ENCODE results near the gene DUXB.

GRCh38 chr16:75726390-75726789 lies 25.1 kb upstream of the DUXB start, which contains the start of gene CPHXL:
- TF ChIP-seq POLR2A (IDR thresholded peaks at IDR 0.05; ENCODE audit: extremely low read depth, insufficient read length) (no peak), CTCF (IDR thresholded peaks at IDR 0.05; ENCODE audit: low read depth, low read length) (no peak), MYC (IDR thresholded peaks at IDR 0.05; ENCODE audit: low read depth, low read length) (no peak), MAX (IDR thresholded peaks at IDR 0.05; ENCODE audit: low read depth, low read length) (no peak)

All from NB4 (cell line).